GM20000 (cell line): ENCODE data around the gene TRAPPC1.

ENCODE experiments used
- DNase-seq: peaks from one replicate; pipeline ENCODE4 v3.0.0; 2012; ENCODE audit warnings: low spot score
- CTCF ChIP-seq: IDR thresholded peaks from 2 replicates; pipeline ENCODE4 v1.5.1; 2012; ENCODE audit warnings: mild to moderate bottlenecking, control low read depth; ENCODE audit errors: extremely low read depth, missing control alignments

Gene TRAPPC1

GRCh38 chr17:7887482-7888183 is 44.1 kb downstream of the TRAPPC1 start:
- peak; percentile 91 for DNase-seq
- TF ChIP-seq CTCF, result no peak

GRCh38 chr17:7887038-7887481 is 44.7 kb downstream of the TRAPPC1 start:
- no peak for DNase-seq

GRCh38 chr17:7886227-7887037 is 45.3 kb downstream of the TRAPPC1 start:
- DNase-seq, result peak; percentile 62
- TF ChIP-seq CTCF, result no peak

More at GRCh38 chr17:7887038-7887481, 44.7 kb downstream of the TRAPPC1 start:
- TF ChIP-seq CTCF, result no peak

GRCh38 chr17:7885367-7886226 is 46.1 kb downstream of the TRAPPC1 start:
- peak; percentile 84 for DNase-seq

GRCh38 chr17:7884581-7885366 is 47.0 kb downstream of the TRAPPC1 start:
- peak; percentile 55 for DNase-seq
- TF ChIP-seq CTCF, result no peak

More at GRCh38 chr17:7885367-7886226, 46.1 kb downstream of the TRAPPC1 start:
- no peak for TF ChIP-seq CTCF

- DNase-seq, result peak; percentile 72
- TF ChIP-seq CTCF, result no peak
These were observed 47.9 kb downstream of the TRAPPC1 start for GRCh38 chr17:7883781-7884386.
